ENCODE measurements around the gene DFFA. TPM values are rescaled to one million over a fixed set of nuclear protein-coding genes. Genes with fewer than 3 reads are reported as not detected.

The DFFA gene
- total and polyA plus RNA-seq, 9 of the 15 experiments (the other 6 are each of a cell fraction or from before 2014, with no cell fraction given): 39.6 to 74.8 (median 59.2) TPM

DNA sequence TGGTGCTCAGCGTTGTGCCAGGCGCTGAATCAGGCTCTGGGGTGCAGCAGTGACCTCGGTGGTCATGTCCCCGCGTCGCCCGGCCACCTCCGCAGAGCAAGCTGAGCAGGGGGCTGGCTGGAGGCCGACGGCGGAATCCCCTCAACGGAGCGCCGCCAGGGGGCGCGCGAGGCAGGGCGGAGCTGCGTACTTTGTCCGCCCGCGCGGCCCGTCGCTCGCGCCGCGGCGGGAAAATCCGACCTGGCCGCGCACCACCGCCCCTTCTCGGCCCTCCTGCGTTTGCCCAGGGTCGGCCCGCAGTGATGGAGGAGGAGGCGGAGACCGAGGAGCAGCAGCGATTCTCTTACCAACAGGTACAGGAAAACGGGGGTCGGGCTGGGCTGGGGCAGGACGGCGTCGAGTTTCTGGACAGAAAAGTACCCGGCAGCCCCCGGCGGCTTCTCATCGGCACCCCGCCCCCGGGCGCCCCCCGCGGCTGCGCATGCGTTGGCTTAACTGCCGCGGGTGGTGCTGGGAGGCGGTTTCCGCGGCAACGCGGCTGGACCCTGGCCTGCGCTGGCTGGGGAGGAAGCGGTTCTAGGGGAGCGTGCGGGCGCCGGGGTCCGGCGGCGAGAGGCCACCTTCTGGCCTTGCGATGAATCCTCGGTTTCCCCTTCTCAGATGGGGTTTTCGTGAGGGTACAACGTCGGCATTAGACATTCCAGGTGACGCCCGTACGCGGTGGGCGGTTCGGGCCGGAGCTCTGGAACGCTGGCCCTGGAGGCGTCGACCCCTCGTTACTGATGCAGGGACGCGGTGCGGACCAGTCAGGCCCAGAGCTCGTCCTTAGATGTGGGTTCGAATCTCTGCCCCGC lies 41.9 kb downstream of the DFFA start, which contains the start of gene CENPS (continued):
- TF ChIP-seq PTRF (tag; IDR thresholded peaks at IDR 0.05) (no peak), OTX1 (CRISPR knock-in tag; IDR thresholded peaks at IDR 0.05) (peak; percentile 63), MXI1 (IDR thresholded peaks at IDR 0.05; ENCODE audit: low read depth, low read length) (peak; percentile 80), PML (IDR thresholded peaks at IDR 0.05; ENCODE audit: low read length) (peak; percentile 57; the same call in 1 of the 2 replicates), FIP1L1 (IDR thresholded peaks at IDR 0.05; ENCODE audit: low read depth, low read length, poor library complexity, severe bottlenecking) (peak; percentile 96), HOXB6 (CRISPR knock-in tag; IDR thresholded peaks at IDR 0.05; ENCODE audit: borderline replicate concordance) (no peak), ZNF589 (CRISPR knock-in tag; IDR thresholded peaks at IDR 0.05; ENCODE audit: low read depth) (peak; percentile 78; the same call in 1 of the 2 replicates)
- TF ChIP-seq, protein P1, sequence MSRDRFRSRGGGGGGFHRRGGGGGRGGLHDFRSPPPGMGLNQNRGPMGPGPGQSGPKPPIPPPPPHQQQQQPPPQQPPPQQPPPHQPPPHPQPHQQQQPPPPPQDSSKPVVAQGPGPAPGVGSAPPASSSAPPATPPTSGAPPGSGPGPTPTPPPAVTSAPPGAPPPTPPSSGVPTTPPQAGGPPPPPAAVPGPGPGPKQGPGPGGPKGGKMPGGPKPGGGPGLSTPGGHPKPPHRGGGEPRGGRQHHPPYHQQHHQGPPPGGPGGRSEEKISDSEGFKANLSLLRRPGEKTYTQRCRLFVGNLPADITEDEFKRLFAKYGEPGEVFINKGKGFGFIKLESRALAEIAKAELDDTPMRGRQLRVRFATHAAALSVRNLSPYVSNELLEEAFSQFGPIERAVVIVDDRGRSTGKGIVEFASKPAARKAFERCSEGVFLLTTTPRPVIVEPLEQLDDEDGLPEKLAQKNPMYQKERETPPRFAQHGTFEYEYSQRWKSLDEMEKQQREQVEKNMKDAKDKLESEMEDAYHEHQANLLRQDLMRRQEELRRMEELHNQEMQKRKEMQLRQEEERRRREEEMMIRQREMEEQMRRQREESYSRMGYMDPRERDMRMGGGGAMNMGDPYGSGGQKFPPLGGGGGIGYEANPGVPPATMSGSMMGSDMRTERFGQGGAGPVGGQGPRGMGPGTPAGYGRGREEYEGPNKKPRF (IDR thresholded peaks at IDR 0.05; ENCODE audit: low read depth, low read length): no peak
- TF ChIP-seq, protein P2, sequence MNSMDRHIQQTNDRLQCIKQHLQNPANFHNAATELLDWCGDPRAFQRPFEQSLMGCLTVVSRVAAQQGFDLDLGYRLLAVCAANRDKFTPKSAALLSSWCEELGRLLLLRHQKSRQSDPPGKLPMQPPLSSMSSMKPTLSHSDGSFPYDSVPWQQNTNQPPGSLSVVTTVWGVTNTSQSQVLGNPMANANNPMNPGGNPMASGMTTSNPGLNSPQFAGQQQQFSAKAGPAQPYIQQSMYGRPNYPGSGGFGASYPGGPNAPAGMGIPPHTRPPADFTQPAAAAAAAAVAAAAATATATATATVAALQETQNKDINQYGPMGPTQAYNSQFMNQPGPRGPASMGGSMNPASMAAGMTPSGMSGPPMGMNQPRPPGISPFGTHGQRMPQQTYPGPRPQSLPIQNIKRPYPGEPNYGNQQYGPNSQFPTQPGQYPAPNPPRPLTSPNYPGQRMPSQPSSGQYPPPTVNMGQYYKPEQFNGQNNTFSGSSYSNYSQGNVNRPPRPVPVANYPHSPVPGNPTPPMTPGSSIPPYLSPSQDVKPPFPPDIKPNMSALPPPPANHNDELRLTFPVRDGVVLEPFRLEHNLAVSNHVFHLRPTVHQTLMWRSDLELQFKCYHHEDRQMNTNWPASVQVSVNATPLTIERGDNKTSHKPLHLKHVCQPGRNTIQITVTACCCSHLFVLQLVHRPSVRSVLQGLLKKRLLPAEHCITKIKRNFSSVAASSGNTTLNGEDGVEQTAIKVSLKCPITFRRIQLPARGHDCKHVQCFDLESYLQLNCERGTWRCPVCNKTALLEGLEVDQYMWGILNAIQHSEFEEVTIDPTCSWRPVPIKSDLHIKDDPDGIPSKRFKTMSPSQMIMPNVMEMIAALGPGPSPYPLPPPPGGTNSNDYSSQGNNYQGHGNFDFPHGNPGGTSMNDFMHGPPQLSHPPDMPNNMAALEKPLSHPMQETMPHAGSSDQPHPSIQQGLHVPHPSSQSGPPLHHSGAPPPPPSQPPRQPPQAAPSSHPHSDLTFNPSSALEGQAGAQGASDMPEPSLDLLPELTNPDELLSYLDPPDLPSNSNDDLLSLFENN (IDR thresholded peaks at IDR 0.05; ENCODE audit: low read depth in 2 of 2, low read length in 2 of 2): peak in 1 of 2 experiments; percentile 70; a peak in 2 of 4 replicates
- TF ChIP-seq, protein P3, sequence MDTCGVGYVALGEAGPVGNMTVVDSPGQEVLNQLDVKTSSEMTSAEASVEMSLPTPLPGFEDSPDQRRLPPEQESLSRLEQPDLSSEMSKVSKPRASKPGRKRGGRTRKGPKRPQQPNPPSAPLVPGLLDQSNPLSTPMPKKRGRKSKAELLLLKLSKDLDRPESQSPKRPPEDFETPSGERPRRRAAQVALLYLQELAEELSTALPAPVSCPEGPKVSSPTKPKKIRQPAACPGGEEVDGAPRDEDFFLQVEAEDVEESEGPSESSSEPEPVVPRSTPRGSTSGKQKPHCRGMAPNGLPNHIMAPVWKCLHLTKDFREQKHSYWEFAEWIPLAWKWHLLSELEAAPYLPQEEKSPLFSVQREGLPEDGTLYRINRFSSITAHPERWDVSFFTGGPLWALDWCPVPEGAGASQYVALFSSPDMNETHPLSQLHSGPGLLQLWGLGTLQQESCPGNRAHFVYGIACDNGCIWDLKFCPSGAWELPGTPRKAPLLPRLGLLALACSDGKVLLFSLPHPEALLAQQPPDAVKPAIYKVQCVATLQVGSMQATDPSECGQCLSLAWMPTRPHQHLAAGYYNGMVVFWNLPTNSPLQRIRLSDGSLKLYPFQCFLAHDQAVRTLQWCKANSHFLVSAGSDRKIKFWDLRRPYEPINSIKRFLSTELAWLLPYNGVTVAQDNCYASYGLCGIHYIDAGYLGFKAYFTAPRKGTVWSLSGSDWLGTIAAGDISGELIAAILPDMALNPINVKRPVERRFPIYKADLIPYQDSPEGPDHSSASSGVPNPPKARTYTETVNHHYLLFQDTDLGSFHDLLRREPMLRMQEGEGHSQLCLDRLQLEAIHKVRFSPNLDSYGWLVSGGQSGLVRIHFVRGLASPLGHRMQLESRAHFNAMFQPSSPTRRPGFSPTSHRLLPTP (IDR thresholded peaks at IDR 0.05; ENCODE audit: borderline replicate concordance, extremely low read depth, insufficient read length): peak; percentile 58
- TF ChIP-seq, protein P4, sequence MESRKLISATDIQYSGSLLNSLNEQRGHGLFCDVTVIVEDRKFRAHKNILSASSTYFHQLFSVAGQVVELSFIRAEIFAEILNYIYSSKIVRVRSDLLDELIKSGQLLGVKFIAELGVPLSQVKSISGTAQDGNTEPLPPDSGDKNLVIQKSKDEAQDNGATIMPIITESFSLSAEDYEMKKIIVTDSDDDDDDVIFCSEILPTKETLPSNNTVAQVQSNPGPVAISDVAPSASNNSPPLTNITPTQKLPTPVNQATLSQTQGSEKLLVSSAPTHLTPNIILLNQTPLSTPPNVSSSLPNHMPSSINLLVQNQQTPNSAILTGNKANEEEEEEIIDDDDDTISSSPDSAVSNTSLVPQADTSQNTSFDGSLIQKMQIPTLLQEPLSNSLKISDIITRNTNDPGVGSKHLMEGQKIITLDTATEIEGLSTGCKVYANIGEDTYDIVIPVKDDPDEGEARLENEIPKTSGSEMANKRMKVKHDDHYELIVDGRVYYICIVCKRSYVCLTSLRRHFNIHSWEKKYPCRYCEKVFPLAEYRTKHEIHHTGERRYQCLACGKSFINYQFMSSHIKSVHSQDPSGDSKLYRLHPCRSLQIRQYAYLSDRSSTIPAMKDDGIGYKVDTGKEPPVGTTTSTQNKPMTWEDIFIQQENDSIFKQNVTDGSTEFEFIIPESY (CRISPR knock-in tag; IDR thresholded peaks at IDR 0.05): peak; percentile 90
- TF ChIP-seq, protein P5, sequence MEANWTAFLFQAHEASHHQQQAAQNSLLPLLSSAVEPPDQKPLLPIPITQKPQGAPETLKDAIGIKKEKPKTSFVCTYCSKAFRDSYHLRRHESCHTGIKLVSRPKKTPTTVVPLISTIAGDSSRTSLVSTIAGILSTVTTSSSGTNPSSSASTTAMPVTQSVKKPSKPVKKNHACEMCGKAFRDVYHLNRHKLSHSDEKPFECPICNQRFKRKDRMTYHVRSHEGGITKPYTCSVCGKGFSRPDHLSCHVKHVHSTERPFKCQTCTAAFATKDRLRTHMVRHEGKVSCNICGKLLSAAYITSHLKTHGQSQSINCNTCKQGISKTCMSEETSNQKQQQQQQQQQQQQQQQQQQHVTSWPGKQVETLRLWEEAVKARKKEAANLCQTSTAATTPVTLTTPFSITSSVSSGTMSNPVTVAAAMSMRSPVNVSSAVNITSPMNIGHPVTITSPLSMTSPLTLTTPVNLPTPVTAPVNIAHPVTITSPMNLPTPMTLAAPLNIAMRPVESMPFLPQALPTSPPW (CRISPR knock-in tag; IDR thresholded peaks at IDR 0.05): peak; percentile 91

Measured in K562 (cell line).